GM12878 (cell line): Measurements from ENCODE around the gene COL4A2. TPM values are rescaled to one million over a fixed set of nuclear protein-coding genes. Genes with fewer than 3 reads are reported as not detected.

ENCODE experiments used
- ATAC-seq: fragments of 200-7000 bp; cut with Tn5 transposase; 3 replicates; pipeline ENCODE4 v1.9.1; 2020; ENCODE audit warnings: mild to moderate bottlenecking, moderate library complexity
- BruUV-seq: library from RNA; stranded (reverse); fragments of 400-500 nt; replicated peaks from 2 replicates; lab custom pipeline; 2021; lab: Mats Ljungman, UMichigan
- CTCF ChIA-PET: fragments of 300-600 bp; sonication (Branson Sonifier 250); formaldehyde crosslinking; extraction: SDS; loops from one replicate; lab custom pipeline; 2021; ENCODE audit warnings: inconsistent platforms; lab: Yijun Ruan, JAX
- POLR2A ChIA-PET: fragments of 350-600 bp; formaldehyde crosslinking; extraction: SDS; loops from one replicate; lab custom pipeline; 2021; ENCODE audit warnings: inconsistent platforms; lab: Charles Lee
- RAD21 ChIA-PET: fragments of 300-600 bp; sonication (Branson Sonifier 250); formaldehyde crosslinking; loops from one replicate; lab custom pipeline; 2023; ENCODE audit warnings: antibody characterized with exemption; ENCODE audit not compliant: unreplicated experiment; lab: Charles Lee
- SMC1A ChIA-PET: fragments of 300-600 bp; sonication (Branson Sonifier 250); formaldehyde crosslinking; loops from one replicate; lab custom pipeline; 2023; ENCODE audit not compliant: unreplicated experiment, uncharacterized antibody; lab: Charles Lee
- DNase-seq: peaks from one replicate; pipeline ENCODE4 v3.0.0-alpha.2; 2011; ENCODE audit warnings: low read depth, low spot score
- FAIRE-seq: peaks from 3 replicates; lab custom pipeline; 2011; peaks lifted over from hg19 to GRCh38; lab: Jason Lieb, UNC
- H2AFZ ChIP-seq: 2 replicates; pipeline ENCODE4 v1.6.0; 2011; ENCODE audit warnings: low read depth, low read length, control low read depth; ENCODE audit not compliant: control insufficient read depth
- H3K27ac ChIP-seq: 2 replicates; pipeline ENCODE4 v1.5.1; 2011; ENCODE audit warnings: control low read depth; ENCODE audit not compliant: control insufficient read depth, insufficient read depth
- H3K27me3 ChIP-seq, 2 experiments: replicated peaks in 1 of 2; 2 replicates each; pipeline versions ENCODE4 v1.6.0 to v1.6.1; 2011; ENCODE audit warnings: low read length in 1 of 2; ENCODE audit not compliant: control insufficient read depth in 2 of 2, insufficient read depth in 2 of 2
- H3K36me3 ChIP-seq, 2 experiments: 2 replicates each; pipeline ENCODE4 v1.5.1; 2011; ENCODE audit warnings: low read length in 1 of 2; ENCODE audit not compliant: control insufficient read depth in 2 of 2, insufficient read depth in 2 of 2
- H3K4me1 ChIP-seq: 2 replicates; pipeline ENCODE4 v1.6.1; 2011; ENCODE audit warnings: mild to moderate bottlenecking, low read length, moderate library complexity, mixed read lengths; ENCODE audit not compliant: control insufficient read depth, insufficient read depth
- H3K4me2 ChIP-seq: 2 replicates; pipeline ENCODE4 v1.6.0; 2011; ENCODE audit warnings: control low read depth; ENCODE audit not compliant: control insufficient read depth, insufficient read depth
- H3K4me3 ChIP-seq: fragments of 200-600 bp; sonication (generic); 2 replicates; pipeline ENCODE4 v1.5.1; 2016
- H3K79me2 ChIP-seq: 2 replicates; pipeline ENCODE4 v1.6.0; 2011; ENCODE audit warnings: low read length; ENCODE audit not compliant: control insufficient read depth, insufficient read depth
- H3K9ac ChIP-seq: 2 replicates; pipeline ENCODE4 v1.8.0; 2011; ENCODE audit warnings: low read length, control low read depth, mixed read lengths; ENCODE audit not compliant: control insufficient read depth, insufficient read depth
- H3K9me3 ChIP-seq: replicated peaks from 3 replicates; pipeline ENCODE4 v1.5.1; 2011; ENCODE audit warnings: mild to moderate bottlenecking, low read length; ENCODE audit not compliant: control insufficient read depth, insufficient read depth
- H4K20me1 ChIP-seq: 2 replicates; pipeline ENCODE4 v1.6.0; 2011; ENCODE audit not compliant: control insufficient read depth, insufficient read depth
- CBX3 ChIP-seq: fragments of 200-600 bp; sonication (generic); IDR thresholded peaks from 2 replicates; pipeline ENCODE4 v1.6.1; 2016; ENCODE audit warnings: low read depth, borderline replicate concordance
- KLF5 ChIP-seq: fragments of 450-650 bp; IDR thresholded peaks from 2 replicates; pipeline ENCODE4 v1.6.1; 2014; ENCODE audit warnings: mild to moderate bottlenecking; ENCODE audit not compliant: partially characterized antibody
- MYC ChIP-seq: IDR thresholded peaks from 2 replicates; pipeline ENCODE4 v1.6.1; 2011; ENCODE audit warnings: mild to moderate bottlenecking, low read length, moderate library complexity, inconsistent platforms; ENCODE audit not compliant: insufficient read depth, insufficient replicate concordance, insufficient read length, severe bottlenecking
- ZBTB40 ChIP-seq: fragments of 450-650 bp; IDR thresholded peaks from 2 replicates; pipeline ENCODE4 v1.6.1; 2016; ENCODE audit warnings: mild to moderate bottlenecking, moderate library complexity, borderline replicate concordance
- ZSCAN29 ChIP-seq: fragments of 450-650 bp; IDR thresholded peaks from 2 replicates; pipeline ENCODE4 v1.6.1; 2017; ENCODE audit warnings: mild to moderate bottlenecking, moderate library complexity
- WGBS: methylation state at CpG from one replicate; pipeline ENCODE4 v1.1.6; 2016; ENCODE audit warnings: low lambda C conversion rate; ENCODE audit not compliant: insufficient replicate concordance, insufficient coverage; ENCODE audit errors: missing lambda C conversion rate; 5-methylcytosine and 5-hydroxymethylcytosine counted together
- in situ Hi-C: fragments of 300-500 bp; cut with MboI; formaldehyde crosslinking; loops from 9 replicates; pipeline ENCODE4 v1.14.3; 2018; ENCODE audit warnings: mixed read lengths
- intact Hi-C: fragments of 100-400 bp; cut with micrococcal nuclease; formaldehyde crosslinking; loops from one replicate; pipeline ENCODE4 v1.14.2; 2022; ENCODE audit not compliant: unreplicated experiment
- polyA plus RNA-seq, 11 experiments: library from polyadenylated mRNA; depleted of rRNA in 4 of 11; unstranded in 6 of 11; stranded (reverse) in 5 of 11; fragments of >200 nt; fragmentation: Nextera tagmentation in 4 of 11; fragmentation: Illumina TruSeq in 1 of 11; extraction: Ambion mirVana in 4 of 11; extraction: Trizol in 1 of 11; gene quantifications; 1 replicate in 1 of 11; 2 replicates in 10 of 11; pipeline versions ENCODE4 v1.2.1 to v1.2.3, GENCODE V29; 2011 to 2016; ENCODE audit warnings: inconsistent platforms in 2 of 11, missing spikeins in 2 of 11, low read depth in 1 of 11
- total RNA-seq, 4 experiments: library from RNA; depleted of rRNA in 3 of 4; stranded (reverse); fragments of >200 nt in 3 of 4; fragmentation: Illumina TruSeq in 1 of 4; extraction: Trizol in 1 of 4; gene quantifications; 2 replicates each; pipeline versions ENCODE4 v1.2.1 to v1.2.3, GENCODE V29; 2013 to 2021
- TF ChIP-seq, protein P1 (sequence below): fragments of 450-650 bp; IDR thresholded peaks from 2 replicates; pipeline ENCODE4 v1.6.1; 2014; ENCODE audit warnings: mild to moderate bottlenecking
- TF ChIP-seq, protein P2 (sequence below): IDR thresholded peaks from 2 replicates; pipeline ENCODE4 v1.6.1; 2012; ENCODE audit warnings: low read depth, low read length, improper control_type of control experiment
- TF ChIP-seq, protein P3 (sequence below): fragments of 450-650 bp; IDR thresholded peaks from 2 replicates; pipeline ENCODE4 v1.6.1; 2017; ENCODE audit warnings: low read depth, mild to moderate bottlenecking, moderate library complexity

The COL4A2 gene
- total and polyA plus RNA-seq, 10 of the 15 experiments (the other 5 are each of a cell fraction or from before 2014, with no cell fraction given): 0.16 to 1.6 (median 0.62) TPM; not detected in 3

- H4K20me1 ChIP-seq: no peaks in the 10 kb centered on the region
- no peak for ATAC-seq
- DNase-seq: no peak
- no peaks in the 10 kb centered on the region for H3K36me3 ChIP-seq
- no peaks in the 10 kb centered on the region for H3K4me1 ChIP-seq
- RAD21 ChIA-PET: no interaction called here
- whole genome bisulfite sequencing: 3% methylated on average over 3 of the region's 3 CpGs
- peaks cover 3 to 7% of the 10 kb centered on the region in 2 experiments; a peak in 3 of 4 replicates for H3K27me3 ChIP-seq
- FAIRE-seq: no peak
- intact Hi-C loops (no loop called here), in situ Hi-C loops (no loop called here)
- no peak overlapping the region for H3K9ac ChIP-seq
- no peaks in the 10 kb centered on the region for H3K9me3 ChIP-seq
- CTCF ChIA-PET: no interaction called here
- no peak overlapping the region for H3K27ac ChIP-seq
- H3K4me3 ChIP-seq: no peak overlapping the region
- no peak for TF ChIP-seq ZSCAN29
- TF ChIP-seq ZBTB40: no peak
- no peak for TF ChIP-seq KLF5
- TF ChIP-seq CBX3: no peak
- TF ChIP-seq, protein P1, sequence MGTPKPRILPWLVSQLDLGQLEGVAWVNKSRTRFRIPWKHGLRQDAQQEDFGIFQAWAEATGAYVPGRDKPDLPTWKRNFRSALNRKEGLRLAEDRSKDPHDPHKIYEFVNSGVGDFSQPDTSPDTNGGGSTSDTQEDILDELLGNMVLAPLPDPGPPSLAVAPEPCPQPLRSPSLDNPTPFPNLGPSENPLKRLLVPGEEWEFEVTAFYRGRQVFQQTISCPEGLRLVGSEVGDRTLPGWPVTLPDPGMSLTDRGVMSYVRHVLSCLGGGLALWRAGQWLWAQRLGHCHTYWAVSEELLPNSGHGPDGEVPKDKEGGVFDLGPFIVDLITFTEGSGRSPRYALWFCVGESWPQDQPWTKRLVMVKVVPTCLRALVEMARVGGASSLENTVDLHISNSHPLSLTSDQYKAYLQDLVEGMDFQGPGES: no peak
- TF ChIP-seq, protein P2, sequence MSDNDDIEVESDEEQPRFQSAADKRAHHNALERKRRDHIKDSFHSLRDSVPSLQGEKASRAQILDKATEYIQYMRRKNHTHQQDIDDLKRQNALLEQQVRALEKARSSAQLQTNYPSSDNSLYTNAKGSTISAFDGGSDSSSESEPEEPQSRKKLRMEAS: no peak
- TF ChIP-seq, protein P3, sequence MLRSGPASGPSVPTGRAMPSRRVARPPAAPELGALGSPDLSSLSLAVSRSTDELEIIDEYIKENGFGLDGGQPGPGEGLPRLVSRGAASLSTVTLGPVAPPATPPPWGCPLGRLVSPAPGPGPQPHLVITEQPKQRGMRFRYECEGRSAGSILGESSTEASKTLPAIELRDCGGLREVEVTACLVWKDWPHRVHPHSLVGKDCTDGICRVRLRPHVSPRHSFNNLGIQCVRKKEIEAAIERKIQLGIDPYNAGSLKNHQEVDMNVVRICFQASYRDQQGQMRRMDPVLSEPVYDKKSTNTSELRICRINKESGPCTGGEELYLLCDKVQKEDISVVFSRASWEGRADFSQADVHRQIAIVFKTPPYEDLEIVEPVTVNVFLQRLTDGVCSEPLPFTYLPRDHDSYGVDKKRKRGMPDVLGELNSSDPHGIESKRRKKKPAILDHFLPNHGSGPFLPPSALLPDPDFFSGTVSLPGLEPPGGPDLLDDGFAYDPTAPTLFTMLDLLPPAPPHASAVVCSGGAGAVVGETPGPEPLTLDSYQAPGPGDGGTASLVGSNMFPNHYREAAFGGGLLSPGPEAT: no peak
- TF ChIP-seq MYC: no peak
- no peak overlapping the region for H2AFZ ChIP-seq
- POLR2A ChIA-PET: no interaction called here
- H3K79me2 ChIP-seq: no peaks in the 10 kb centered on the region
- no peak overlapping the region for H3K4me2 ChIP-seq
- no TSS peak for BruUV-seq
- SMC1A ChIA-PET: no interaction called here
These were observed 12.9 kb upstream of the COL4A2 start for GRCh38 chr13:110294146-110294545.
